Measurements from ENCODE around the gene KHDRBS2. TPM values are rescaled to one million over a fixed set of nuclear protein-coding genes. Genes with fewer than 3 reads are reported as not detected.
A peak's percentile ranks its signal among the peaks of the same experiment; 100 is the strongest.

KHDRBS2 gene
- total RNA-seq, 1 donor from 2014 or later, result 0.17 TPM

DNA sequence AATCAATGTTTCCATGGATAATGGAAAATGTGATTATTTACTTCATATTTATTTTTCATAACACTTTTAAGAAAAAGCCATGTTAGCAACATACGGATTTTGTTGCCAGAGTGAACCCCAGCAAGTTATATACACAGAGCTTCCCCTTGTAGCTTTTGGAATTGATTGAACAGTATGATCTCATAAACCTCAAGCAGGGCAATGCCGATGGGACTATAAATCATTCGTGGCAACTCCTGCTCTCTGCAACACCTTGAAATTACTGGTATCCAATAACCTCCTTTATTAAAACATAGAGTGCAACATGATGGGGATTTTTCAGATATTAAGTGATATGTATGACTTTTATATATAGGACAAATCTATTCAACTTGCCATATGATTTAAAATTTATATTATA, 428.5 kb downstream of the KHDRBS2 start:
- DNase-seq (ENCODE audit: low read depth), result no peak
- H3K36me3 ChIP-seq (ENCODE audit: control insufficient read depth, insufficient read depth, low read length), result no peaks in the 10 kb centered on the region
- H3K4me3 ChIP-seq (ENCODE audit: low read depth, low read length), result no peak overlapping the region
- no peaks in the 10 kb centered on the region for H3K27me3 ChIP-seq (ENCODE audit: control insufficient read depth, insufficient read depth, low read length)
- TF ChIP-seq, protein P1, sequence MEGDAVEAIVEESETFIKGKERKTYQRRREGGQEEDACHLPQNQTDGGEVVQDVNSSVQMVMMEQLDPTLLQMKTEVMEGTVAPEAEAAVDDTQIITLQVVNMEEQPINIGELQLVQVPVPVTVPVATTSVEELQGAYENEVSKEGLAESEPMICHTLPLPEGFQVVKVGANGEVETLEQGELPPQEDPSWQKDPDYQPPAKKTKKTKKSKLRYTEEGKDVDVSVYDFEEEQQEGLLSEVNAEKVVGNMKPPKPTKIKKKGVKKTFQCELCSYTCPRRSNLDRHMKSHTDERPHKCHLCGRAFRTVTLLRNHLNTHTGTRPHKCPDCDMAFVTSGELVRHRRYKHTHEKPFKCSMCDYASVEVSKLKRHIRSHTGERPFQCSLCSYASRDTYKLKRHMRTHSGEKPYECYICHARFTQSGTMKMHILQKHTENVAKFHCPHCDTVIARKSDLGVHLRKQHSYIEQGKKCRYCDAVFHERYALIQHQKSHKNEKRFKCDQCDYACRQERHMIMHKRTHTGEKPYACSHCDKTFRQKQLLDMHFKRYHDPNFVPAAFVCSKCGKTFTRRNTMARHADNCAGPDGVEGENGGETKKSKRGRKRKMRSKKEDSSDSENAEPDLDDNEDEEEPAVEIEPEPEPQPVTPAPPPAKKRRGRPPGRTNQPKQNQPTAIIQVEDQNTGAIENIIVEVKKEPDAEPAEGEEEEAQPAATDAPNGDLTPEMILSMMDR (IDR thresholded peaks at IDR 0.05; ENCODE audit: insufficient read depth, low read length, poor library complexity, severe bottlenecking), result no peak

- no peaks in the 10 kb centered on the region for H3K36me3 ChIP-seq (ENCODE audit: control insufficient read depth, insufficient read depth, low read length)
- DNase-seq (ENCODE audit: low read depth), result peak; percentile 5
- TF ChIP-seq, protein P1 (IDR thresholded peaks at IDR 0.05; ENCODE audit: insufficient read depth, low read length, poor library complexity, severe bottlenecking), result no peak
- no peaks in the 10 kb centered on the region for H3K27me3 ChIP-seq (ENCODE audit: control insufficient read depth, insufficient read depth, low read length)
- H3K4me3 ChIP-seq (ENCODE audit: low read depth, low read length), result no peak overlapping the region
These were observed 444.1 kb downstream of the KHDRBS2 start for GRCh38 chr6:61841958-61842357.

DNA sequence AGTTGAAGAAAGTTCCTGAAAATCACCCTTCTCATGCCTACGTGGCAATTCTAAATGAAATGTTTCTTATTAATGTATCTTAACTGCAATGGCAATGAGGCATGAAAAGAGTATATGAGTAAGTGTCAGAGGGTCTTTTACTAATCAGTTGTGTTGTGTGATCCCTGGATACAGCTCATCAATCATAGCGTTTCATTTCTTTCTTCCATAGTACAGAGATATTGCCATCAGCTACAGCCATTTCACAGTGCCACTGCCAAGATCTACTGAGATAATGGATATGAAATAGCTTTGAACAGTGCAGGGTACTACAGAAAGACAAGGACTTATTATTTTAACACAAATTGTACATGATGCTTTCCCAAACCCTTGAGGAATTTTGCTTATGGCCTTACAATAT, 450.8 kb downstream of the KHDRBS2 start:
- Histone ChIP-seq H3K4me3 (ENCODE audit: low read depth, low read length) (no peak overlapping the region), H3K27me3 (ENCODE audit: control insufficient read depth, insufficient read depth, low read length) (no peaks in the 10 kb centered on the region), H3K36me3 (ENCODE audit: control insufficient read depth, insufficient read depth, low read length) (no peaks in the 10 kb centered on the region)
- TF ChIP-seq, protein P1 (IDR thresholded peaks at IDR 0.05; ENCODE audit: insufficient read depth, low read length, poor library complexity, severe bottlenecking), result no peak
- DNase-seq (ENCODE audit: low read depth), result no peak

DNA sequence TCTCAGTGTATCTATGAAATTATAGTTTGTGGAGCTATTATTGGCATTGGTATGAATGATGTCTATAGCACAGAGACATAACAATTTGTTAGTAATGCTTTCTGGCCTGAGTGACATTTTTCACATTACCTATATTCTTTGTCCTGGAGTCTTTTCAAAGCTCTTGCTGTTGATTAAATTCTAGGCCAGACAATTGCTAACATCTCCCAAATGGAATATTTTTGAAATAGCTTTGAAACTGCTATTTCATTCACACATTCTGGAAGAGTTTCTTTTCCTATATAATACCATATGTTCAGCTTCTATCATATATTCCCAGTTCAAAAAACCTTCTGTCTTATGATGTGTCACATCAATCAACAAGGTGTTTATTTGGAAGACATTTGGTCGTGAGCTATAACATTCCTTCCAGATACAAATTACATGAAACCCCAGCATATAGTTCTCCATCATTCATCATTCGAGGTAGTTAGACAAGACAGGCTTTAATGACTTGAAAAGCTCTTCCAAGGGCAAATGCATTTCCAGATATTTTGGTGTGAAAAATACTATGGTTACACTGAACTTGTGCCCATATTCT, 452.8 kb downstream of the KHDRBS2 start:
- no peak for DNase-seq (ENCODE audit: low read depth)

GRCh38 chr6:61817716-61818115, 468.3 kb downstream of the KHDRBS2 start:
- no peaks in the 10 kb centered on the region for H3K36me3 ChIP-seq (ENCODE audit: control insufficient read depth, insufficient read depth, low read length)
- TF ChIP-seq, protein P1 (IDR thresholded peaks at IDR 0.05; ENCODE audit: insufficient read depth, low read length, poor library complexity, severe bottlenecking), result no peak
- no peak for DNase-seq (ENCODE audit: low read depth)
- H3K27me3 ChIP-seq (ENCODE audit: control insufficient read depth, insufficient read depth, low read length), result no peaks in the 10 kb centered on the region
- H3K4me3 ChIP-seq (ENCODE audit: low read depth, low read length), result no peak overlapping the region

More for the DNA sequence above, 452.8 kb downstream of the KHDRBS2 start:
- no peak overlapping the region for H3K4me3 ChIP-seq (ENCODE audit: low read depth, low read length)
- no peaks in the 10 kb centered on the region for H3K36me3 ChIP-seq (ENCODE audit: control insufficient read depth, insufficient read depth, low read length)
- no peaks in the 10 kb centered on the region for H3K27me3 ChIP-seq (ENCODE audit: control insufficient read depth, insufficient read depth, low read length)
- TF ChIP-seq, protein P1 (IDR thresholded peaks at IDR 0.05; ENCODE audit: insufficient read depth, low read length, poor library complexity, severe bottlenecking), result no peak

DNA sequence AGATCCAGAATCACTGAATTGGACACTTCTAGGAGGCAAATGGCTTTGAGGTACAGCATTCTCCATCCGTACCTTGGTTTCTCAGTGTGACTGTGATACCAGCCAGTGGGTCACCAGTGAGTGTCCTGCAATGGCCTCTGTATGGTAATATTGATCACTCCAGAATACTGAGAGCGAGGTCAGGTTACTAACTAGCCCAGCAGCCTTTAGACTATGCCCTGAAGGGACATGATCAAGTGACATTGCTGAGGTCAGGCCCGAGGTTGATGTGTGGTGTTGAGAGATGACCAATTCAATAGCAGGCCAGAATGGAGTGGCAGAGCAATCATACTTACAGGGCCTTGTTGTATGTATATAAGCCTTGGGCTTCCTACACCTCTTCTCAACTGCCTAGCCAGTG, 476.0 kb downstream of the KHDRBS2 start:
- no peaks in the 10 kb centered on the region for H3K27me3 ChIP-seq (ENCODE audit: control insufficient read depth, insufficient read depth, low read length)
- no peak for DNase-seq (ENCODE audit: low read depth)
- TF ChIP-seq, protein P1 (IDR thresholded peaks at IDR 0.05; ENCODE audit: insufficient read depth, low read length, poor library complexity, severe bottlenecking), result no peak

More for the DNA sequence above, 476.0 kb downstream of the KHDRBS2 start:
- H3K36me3 ChIP-seq (ENCODE audit: control insufficient read depth, insufficient read depth, low read length), result no peaks in the 10 kb centered on the region
- no peak overlapping the region for H3K4me3 ChIP-seq (ENCODE audit: low read depth, low read length)
